GM23248 (cell line): ENCODE data around the gene KIAA2012. TPM values are rescaled to one million over a fixed set of nuclear protein-coding genes. Genes with fewer than 3 reads are reported as not detected.

Source experiments
- DNase-seq: peaks from one replicate; pipeline ENCODE4 v3.0.0-alpha.2; 2015
- H2AFZ ChIP-seq: fragments of 200-600 bp; sonication (generic); 2 replicates; pipeline ENCODE4 v1.6.1; 2016; ENCODE audit warnings: antibody characterized with exemption
- H3F3A ChIP-seq: fragments of 200-600 bp; sonication (generic); 2 replicates; pipeline ENCODE4 v1.6.1; 2016; ENCODE audit warnings: mild to moderate bottlenecking, antibody characterized with exemption, mixed run types; ENCODE audit not compliant: insufficient read depth
- H3K27ac ChIP-seq: fragments of 200-600 bp; sonication (generic); 2 replicates; pipeline ENCODE4 v1.5.1; 2016; ENCODE audit warnings: mild to moderate bottlenecking
- H3K27me3 ChIP-seq: fragments of 200-600 bp; sonication (generic); replicated peaks from 2 replicates; pipeline ENCODE4 v1.6.1; 2016; ENCODE audit warnings: mild to moderate bottlenecking; ENCODE audit not compliant: insufficient read depth
- H3K36me3 ChIP-seq: fragments of 200-600 bp; sonication (generic); 2 replicates; pipeline ENCODE4 v1.6.1; 2016; ENCODE audit warnings: low read depth, mild to moderate bottlenecking
- H3K4me1 ChIP-seq: fragments of 200-600 bp; sonication (generic); 2 replicates; pipeline ENCODE4 v1.6.1; 2016; ENCODE audit warnings: mild to moderate bottlenecking; ENCODE audit not compliant: insufficient read depth
- H3K4me2 ChIP-seq: fragments of 200-600 bp; sonication (generic); one replicate; pipeline ENCODE4 v1.6.1; 2016; ENCODE audit warnings: mild to moderate bottlenecking; ENCODE audit not compliant: unreplicated experiment
- H3K4me3 ChIP-seq: fragments of 200-600 bp; sonication (generic); 2 replicates; pipeline ENCODE4 v1.5.1; 2016; ENCODE audit warnings: mild to moderate bottlenecking
- H3K79me2 ChIP-seq: fragments of 200-600 bp; sonication (generic); 2 replicates; pipeline ENCODE4 v1.6.1; 2016; ENCODE audit warnings: mild to moderate bottlenecking; ENCODE audit not compliant: insufficient read depth
- H3K9ac ChIP-seq: fragments of 200-600 bp; sonication (generic); 2 replicates; pipeline ENCODE4 v1.6.1; 2016; ENCODE audit warnings: mild to moderate bottlenecking
- H3K9me2 ChIP-seq: fragments of 200-600 bp; sonication (generic); 2 replicates; pipeline ENCODE4 v1.6.1; 2016; ENCODE audit warnings: mixed run types, mild to moderate bottlenecking, moderate library complexity; ENCODE audit not compliant: insufficient read depth
- H3K9me3 ChIP-seq: fragments of 200-600 bp; sonication (generic); one replicate; pipeline ENCODE4 v1.6.1; 2017; ENCODE audit warnings: low read depth
- H4K20me1 ChIP-seq: fragments of 200-600 bp; sonication (generic); 2 replicates; pipeline ENCODE4 v1.6.0; 2016; ENCODE audit not compliant: insufficient read depth
- EZH2 ChIP-seq: fragments of 200-600 bp; sonication (generic); IDR thresholded peaks from 2 replicates; pipeline ENCODE4 v1.6.1; 2018; ENCODE audit warnings: antibody characterized with exemption, mild to moderate bottlenecking; ENCODE audit not compliant: insufficient read depth, poor library complexity, severe bottlenecking
- EZH2phosphoT487 ChIP-seq: fragments of 200-600 bp; sonication (generic); IDR thresholded peaks from 2 replicates; pipeline ENCODE4 v1.6.1; 2018; ENCODE audit warnings: antibody characterized with exemption, moderate library complexity, mild to moderate bottlenecking, low read depth; ENCODE audit not compliant: insufficient read depth
- WGBS, 2 experiments: methylation state at CpG; one replicate each; pipeline ENCODE4 v1.1.6; 2015 to 2017; ENCODE audit warnings: low lambda C conversion rate in 2 of 2, low coverage in 1 of 2; ENCODE audit errors: missing lambda C conversion rate in 2 of 2; 5-methylcytosine and 5-hydroxymethylcytosine counted together
- in situ Hi-C: fragments of 300-500 bp; cut with MboI; formaldehyde crosslinking; loops from 2 replicates; pipeline ENCODE4 v1.15.0; 2020
- polyA plus RNA-seq: library from polyadenylated mRNA; unstranded; fragments of >200 nt; fragmentation: Nextera tagmentation; extraction: Ambion mirVana; gene quantifications from 2 replicates; pipeline ENCODE4 v1.2.1, GENCODE V29; 2016
- small RNA-seq: library from RNA; depleted of rRNA; stranded (forward); fragments of <200 nt; gene quantifications from one replicate; pipeline ENCODE3, GENCODE V24; 2014; ENCODE audit warnings: low read depth, low replicate concordance
- total RNA-seq: library from RNA; depleted of rRNA; stranded (reverse); fragments of >200 nt; shearing (Covaris generic); gene quantifications from 2 replicates; pipeline ENCODE4 v1.2.3, GENCODE V29; 2014; rRNA removed

Gene KIAA2012
- total and polyA plus RNA-seq, 2 experiments from 2014 or later, result 0.18 TPM; not detected in 1

DNA sequence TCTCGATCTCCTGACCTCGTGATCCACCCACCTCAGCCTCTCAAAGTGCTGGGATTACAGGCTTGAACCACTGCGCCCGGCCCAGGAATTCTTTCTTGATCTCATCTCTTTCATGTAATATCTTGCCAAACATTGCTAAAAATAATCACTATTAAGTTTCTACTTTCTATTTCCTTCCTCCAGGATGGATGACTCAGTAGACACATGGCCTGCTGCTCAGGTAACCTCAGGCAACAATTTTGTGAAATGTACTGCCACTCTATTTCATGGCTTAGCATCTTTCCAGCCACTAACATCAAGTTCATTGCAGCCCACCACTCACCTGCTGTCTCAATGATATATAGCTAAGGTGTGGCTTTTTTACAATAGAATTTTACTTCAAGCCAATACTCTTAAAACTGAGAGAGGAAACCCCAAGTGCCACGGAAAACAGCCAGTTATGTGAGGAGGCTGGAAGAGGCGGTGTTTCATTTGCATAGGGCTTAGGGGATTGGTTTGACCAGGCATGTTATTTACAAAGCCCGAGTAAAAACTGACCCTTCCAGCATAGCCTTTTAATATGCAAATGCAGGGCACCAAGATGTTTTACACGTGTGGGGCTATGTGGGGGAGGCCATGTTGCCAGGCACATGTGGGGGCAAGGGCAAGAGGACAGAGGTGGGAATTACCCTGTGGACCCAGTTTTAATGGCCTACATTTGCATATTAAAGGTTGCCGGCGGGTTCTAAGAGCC, 176.6 kb downstream of the KIAA2012 start:
- Histone ChIP-seq H3K79me2 (no peaks in the 10 kb centered on the region), H3K4me2 (no peak overlapping the region), H3K36me3 (no peaks in the 10 kb centered on the region), H3K27me3 (no peaks in the 10 kb centered on the region), H3K4me1 (no peaks in the 10 kb centered on the region), H3K27ac (no peak overlapping the region), H3K9me3 (no peaks in the 10 kb centered on the region), H3F3A (no peaks in the 10 kb centered on the region), H3K9ac (no peak overlapping the region), H2AFZ (no peak overlapping the region), H4K20me1 (no peaks in the 10 kb centered on the region), H3K4me3 (no peak overlapping the region), H3K9me2 (no peaks in the 10 kb centered on the region)
- 58 to 62% methylated on average over 10 of the region's 10 CpGs for whole genome bisulfite sequencing, 2 experiments
- in situ Hi-C loops, result no loop called here
- TF ChIP-seq EZH2phosphoT487 (no peak), EZH2 (no peak)
- peak; percentile 4 for DNase-seq

GRCh38 chr2:202251494-202251893, 178.4 kb downstream of the KIAA2012 start:
- Histone ChIP-seq H2AFZ (no peak overlapping the region), H3K79me2 (no peaks in the 10 kb centered on the region), H3K9ac (no peak overlapping the region), H3K27me3 (no peaks in the 10 kb centered on the region), H3K27ac (no peak overlapping the region), H3K36me3 (no peaks in the 10 kb centered on the region), H3K4me2 (no peak overlapping the region), H3K9me2 (no peaks in the 10 kb centered on the region), H4K20me1 (no peaks in the 10 kb centered on the region), H3F3A (no peaks in the 10 kb centered on the region), H3K9me3 (no peaks in the 10 kb centered on the region), H3K4me1 (no peaks in the 10 kb centered on the region), H3K4me3 (no peak overlapping the region)
- TF ChIP-seq EZH2, result no peak
- TF ChIP-seq EZH2phosphoT487, result no peak
- no peak for DNase-seq
- in situ Hi-C loops, result no loop called here
- WGBS, 2 experiments, result 84 to 85% methylated on average over 4 to 5 of the region's 5 CpGs

Small RNA genes within 50 kb of the gene (small RNA-seq; reads per million reads assigned to genes)
- gene AC079354.2, result not detected

Other genes with a start within 250 kb of the KIAA2012 start
- 53.7 and 56.4 TPM in 2 replicates for gene FZD7, start 39.4 kb upstream of the KIAA2012 start, total RNA-seq
- 19.3 and 19.4 TPM in 2 replicates for gene FZD7, start 39.4 kb upstream of the KIAA2012 start, polyA plus RNA-seq
- 157 TPM in 2 replicates for gene SUMO1, start 165.3 kb downstream of the KIAA2012 start, total RNA-seq
- gene SUMO1, start 165.3 kb downstream of the KIAA2012 start, polyA plus RNA-seq, result 242 TPM in 2 replicates
- 49.3 and 101 TPM in 2 replicates for gene NOP58, start 192.5 kb downstream of the KIAA2012 start, total RNA-seq
- gene NOP58, start 192.5 kb downstream of the KIAA2012 start, polyA plus RNA-seq, result 66.8 and 68.1 TPM in 2 replicates